ENCODE results near the gene SERPINB6. TPM values are rescaled to one million over a fixed set of nuclear protein-coding genes. Genes with fewer than 3 reads are reported as not detected.
"Not testable (repeated sequence)": the region's sequence is repeated elsewhere in the genome, so short reads cannot be mapped to it uniquely, and the experiment has no call there.

SERPINB6 gene
- total RNA-seq, 1 experiment from 2014 or later: 60.9 TPM

- CTCF ChIA-PET: interaction anchor here (1.0 kb wide), 1 partner anchor 10 kb away, joined by 4 read pairs; no protein-coding TSS in a partner anchor
- no peaks in the 10 kb centered on the region for H3K36me3 Mint-ChIP-seq (ENCODE audit: insufficient read depth, unreplicated experiment)
- no peak overlapping the region for H3K27ac Mint-ChIP-seq (ENCODE audit: unreplicated experiment)
- no peaks in the 10 kb centered on the region for H3K9me3 Mint-ChIP-seq (ENCODE audit: low read depth, unreplicated experiment)
- H3K27me3 Mint-ChIP-seq (ENCODE audit: unreplicated experiment): no peaks in the 10 kb centered on the region
- H3K4me1 Mint-ChIP-seq (ENCODE audit: low read depth, unreplicated experiment): no peaks in the 10 kb centered on the region
- intact Hi-C loops (cut with micrococcal nuclease; ENCODE audit: unreplicated experiment): no loop called here
- DNase-seq: no peak
- BruUV-seq (replicated peaks): no TSS peak
- TF ChIP-seq CTCF (IDR thresholded peaks at IDR 0.05; ENCODE audit: unreplicated experiment): no peak
- no peak overlapping the region for H3K4me3 Mint-ChIP-seq (ENCODE audit: low read depth, unreplicated experiment)
Observed at GRCh38 chr6:2942914-2943563, 28.3 kb downstream of the SERPINB6 start.

DNA sequence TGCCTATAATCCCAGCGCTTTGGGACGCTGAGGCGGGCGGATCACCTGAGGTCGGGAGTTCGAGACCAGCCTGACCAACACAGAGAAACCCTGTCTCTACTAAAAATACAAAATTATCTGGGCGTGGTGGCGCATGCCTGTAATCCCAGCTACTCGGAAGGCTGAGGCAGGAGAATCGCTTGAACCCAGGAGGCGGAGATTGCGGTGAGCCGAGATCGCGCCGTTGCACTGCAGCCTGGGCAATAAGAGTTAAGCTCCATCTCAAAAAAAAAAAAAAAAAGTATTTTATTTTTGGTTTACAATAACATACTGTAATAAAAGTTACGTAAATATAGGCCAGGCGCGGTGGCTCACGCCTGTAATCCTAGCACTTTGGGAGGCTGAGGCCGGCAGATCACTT lies 29.3 kb downstream of the SERPINB6 start:
- CTCF ChIA-PET: interaction anchor here (1.0 kb wide), 1 partner anchor 10 kb away, joined by 4 read pairs; no protein-coding TSS in a partner anchor

GRCh38 chr6:2940851-2941250 lies 30.5 kb downstream of the SERPINB6 start:
- no peaks in the 10 kb centered on the region for H3K4me1 Mint-ChIP-seq (ENCODE audit: low read depth, unreplicated experiment)
- no peak for TF ChIP-seq CTCF (IDR thresholded peaks at IDR 0.05; ENCODE audit: unreplicated experiment)
- H3K36me3 Mint-ChIP-seq (ENCODE audit: insufficient read depth, unreplicated experiment): no peaks in the 10 kb centered on the region
- no TSS peak for BruUV-seq (replicated peaks)
- H3K27me3 Mint-ChIP-seq (ENCODE audit: unreplicated experiment): no peaks in the 10 kb centered on the region
- CTCF ChIA-PET: interaction anchor here (0.6 kb wide), 1 partner anchor 26 kb away, joined by 3 read pairs; no protein-coding TSS in a partner anchor
- intact Hi-C loops (cut with micrococcal nuclease; ENCODE audit: unreplicated experiment): no loop called here
- no peak overlapping the region for H3K4me3 Mint-ChIP-seq (ENCODE audit: low read depth, unreplicated experiment)
- DNase-seq: no peak
- H3K9me3 Mint-ChIP-seq (ENCODE audit: low read depth, unreplicated experiment): no peaks in the 10 kb centered on the region
- H3K27ac Mint-ChIP-seq (ENCODE audit: unreplicated experiment): no peak overlapping the region

More for the DNA sequence above, 29.3 kb downstream of the SERPINB6 start:
- H3K9me3 Mint-ChIP-seq (ENCODE audit: low read depth, unreplicated experiment); H3K4me1 Mint-ChIP-seq (ENCODE audit: low read depth, unreplicated experiment); BruUV-seq (replicated peaks); intact Hi-C loops (cut with micrococcal nuclease; ENCODE audit: unreplicated experiment); H3K27me3 Mint-ChIP-seq (ENCODE audit: unreplicated experiment); H3K4me3 Mint-ChIP-seq (ENCODE audit: low read depth, unreplicated experiment); H3K27ac Mint-ChIP-seq (ENCODE audit: unreplicated experiment); H3K36me3 Mint-ChIP-seq (ENCODE audit: insufficient read depth, unreplicated experiment); DNase-seq: not testable (repeated sequence)

GRCh38 chr6:2940010-2940850 lies 31.1 kb downstream of the SERPINB6 start:
- TF ChIP-seq CTCF (IDR thresholded peaks at IDR 0.05; ENCODE audit: unreplicated experiment): no peak
- Mint-ChIP-seq H3K36me3 (ENCODE audit: insufficient read depth, unreplicated experiment) (no peaks in the 10 kb centered on the region), H3K4me1 (ENCODE audit: low read depth, unreplicated experiment) (no peaks in the 10 kb centered on the region), H3K4me3 (ENCODE audit: low read depth, unreplicated experiment) (no peak overlapping the region), H3K9me3 (ENCODE audit: low read depth, unreplicated experiment) (no peaks in the 10 kb centered on the region), H3K27me3 (ENCODE audit: unreplicated experiment) (no peaks in the 10 kb centered on the region), H3K27ac (ENCODE audit: unreplicated experiment) (no peak overlapping the region)
- no TSS peak for BruUV-seq (replicated peaks)
- intact Hi-C loops (cut with micrococcal nuclease; ENCODE audit: unreplicated experiment): no loop called here
- CTCF ChIA-PET: interaction anchor here (0.6 kb wide), 1 partner anchor 26 kb away, joined by 3 read pairs; no protein-coding TSS in a partner anchor
- DNase-seq: no peak
